HepG2 (cell line): ENCODE results near the gene NSMCE1. TPM values are rescaled to one million over a fixed set of nuclear protein-coding genes. Genes with fewer than 3 reads are reported as not detected.

Experiments
- ATF3 ChIP-seq: sonication (generic); formaldehyde crosslinking; IDR thresholded peaks from 2 replicates; pipeline ENCODE4 v1.4.0; 2020; ENCODE audit warnings: missing genetic modification reagents
- BATF2 ChIP-seq: sonication (generic); formaldehyde crosslinking; IDR thresholded peaks from 2 replicates; pipeline ENCODE4 v1.8.0; 2022; ENCODE audit warnings: mild to moderate bottlenecking, missing genetic modification reagents, moderate library complexity
- DNMT3B ChIP-seq: conservative IDR thresholded peaks from 2 replicates; pipeline ENCODE4 v1.6.1; 2016; ENCODE audit warnings: missing biosample characterization, control low read depth
- EEA1 ChIP-seq: sonication (generic); formaldehyde crosslinking; IDR thresholded peaks from 2 replicates; pipeline ENCODE4 v1.5.1; 2020; ENCODE audit warnings: mild to moderate bottlenecking, missing genetic modification reagents, borderline replicate concordance
- HHEX ChIP-seq: IDR thresholded peaks from 2 replicates; pipeline ENCODE4 v1.6.1; 2016; ENCODE audit warnings: control low read depth
- HINFP ChIP-seq: sonication (generic); formaldehyde crosslinking; IDR thresholded peaks from 2 replicates; pipeline ENCODE4 v1.4.0; 2020; ENCODE audit warnings: low read depth, mild to moderate bottlenecking, missing genetic modification reagents
- HMGXB3 ChIP-seq: sonication (generic); formaldehyde crosslinking; IDR thresholded peaks from 2 replicates; pipeline ENCODE4 v1.4.0; 2020; ENCODE audit warnings: missing genetic modification reagents, borderline replicate concordance
- HNRNPL ChIP-seq: fragments of 200-400 bp; formaldehyde crosslinking; IDR thresholded peaks from 2 replicates; pipeline ENCODE4 v1.6.1; 2017; ENCODE audit warnings: mild to moderate bottlenecking, low read depth, low read length
- RBFOX2 ChIP-seq: fragments of 200-400 bp; formaldehyde crosslinking; IDR thresholded peaks from 2 replicates; pipeline ENCODE4 v1.6.1; 2017; ENCODE audit warnings: low read depth, mild to moderate bottlenecking, low read length
- RFX5 ChIP-seq: IDR thresholded peaks from 2 replicates; pipeline ENCODE4 v1.6.1; 2011; ENCODE audit warnings: low read depth, low read length, improper control_type of control experiment
- SIN3A ChIP-seq: IDR thresholded peaks from 2 replicates; pipeline ENCODE4 v1.6.1; 2011; ENCODE audit warnings: low read depth, mild to moderate bottlenecking, control low read depth, low read length, borderline replicate concordance
- TAF1 ChIP-seq: sonication (generic); formaldehyde crosslinking; IDR thresholded peaks from 2 replicates; pipeline ENCODE4 v1.4.0; 2020; ENCODE audit warnings: missing genetic modification reagents
- U2AF2 ChIP-seq: fragments of 200-400 bp; formaldehyde crosslinking; IDR thresholded peaks from 2 replicates; pipeline ENCODE4 v1.6.1; 2017; ENCODE audit warnings: low read depth, mild to moderate bottlenecking, low read length
- WIZ ChIP-seq: sonication (generic); formaldehyde crosslinking; IDR thresholded peaks from 2 replicates; pipeline ENCODE4 v1.5.1; 2020; ENCODE audit warnings: mild to moderate bottlenecking, missing genetic modification reagents
- ZFY ChIP-seq: sonication (generic); formaldehyde crosslinking; IDR thresholded peaks from 2 replicates; pipeline ENCODE4 v1.4.0; 2020; ENCODE audit warnings: missing genetic modification reagents
- ZNF124 ChIP-seq: sonication (generic); formaldehyde crosslinking; IDR thresholded peaks from 2 replicates; pipeline ENCODE4 v1.4.0; 2020; ENCODE audit warnings: missing genetic modification reagents
- ZNF296 ChIP-seq: sonication (generic); formaldehyde crosslinking; conservative IDR thresholded peaks from 2 replicates; pipeline ENCODE4 v1.5.0; 2020; ENCODE audit warnings: mild to moderate bottlenecking, missing genetic modification reagents
- ZNF337 ChIP-seq: sonication (generic); formaldehyde crosslinking; IDR thresholded peaks from 2 replicates; pipeline ENCODE4 v1.5.1; 2020; ENCODE audit warnings: missing genetic modification reagents, low read depth, mild to moderate bottlenecking, borderline replicate concordance
- ZNF34 ChIP-seq: sonication (generic); formaldehyde crosslinking; IDR thresholded peaks from 2 replicates; pipeline ENCODE4 v1.4.0; 2020; ENCODE audit warnings: mild to moderate bottlenecking, missing genetic modification reagents, borderline replicate concordance
- ZNF510 ChIP-seq: sonication (generic); formaldehyde crosslinking; IDR thresholded peaks from 2 replicates; pipeline ENCODE4 v1.4.0; 2020; ENCODE audit warnings: low read depth, mild to moderate bottlenecking, missing genetic modification reagents
- ZNF597 ChIP-seq: sonication (generic); formaldehyde crosslinking; IDR thresholded peaks from 2 replicates; pipeline ENCODE4 v1.5.0; 2020; ENCODE audit warnings: missing genetic modification reagents
- ZNF703 ChIP-seq: sonication (generic); formaldehyde crosslinking; IDR thresholded peaks from 2 replicates; pipeline ENCODE4 v1.5.1; 2020; ENCODE audit warnings: missing genetic modification reagents, mild to moderate bottlenecking, moderate library complexity, borderline replicate concordance
- ZNF792 ChIP-seq: IDR thresholded peaks from 2 replicates; pipeline ENCODE4 v1.6.1; 2016
- polyA plus RNA-seq, 8 experiments: library from polyadenylated mRNA; depleted of rRNA in 3 of 8; stranded (reverse) in 7 of 8; unstranded in 1 of 8; fragments of >200 nt; fragmentation: Illumina TruSeq in 4 of 8; extraction: Trizol in 4 of 8; gene quantifications; 2 replicates each; pipeline versions ENCODE4 v1.2.1 to v1.2.3, GENCODE V29; 2011 to 2016; ENCODE audit warnings: low read depth in 4 of 8, missing spikeins in 1 of 8, mixed read lengths in 1 of 8; ENCODE audit not compliant: insufficient read depth in 1 of 8
- total RNA-seq, 5 experiments: library from RNA; depleted of rRNA; stranded (reverse); fragments of >200 nt; fragmentation: Illumina TruSeq; extraction: Trizol; gene quantifications; 2 replicates each; pipeline ENCODE4 v1.2.3, GENCODE V29; 2016; ENCODE audit warnings: low read depth in 1 of 5

The NSMCE1 gene
- total and polyA plus RNA-seq, 2 of the 13 experiments (the other 11 are each of a cell fraction or from before 2014, with no cell fraction given): 42.7 to 52.9 TPM

GRCh38 chr16:27313422-27314160 is 45.0 kb upstream of the NSMCE1 start, which contains the start of gene IL4R (continued):
- peak; percentile 67 for TF ChIP-seq HMGXB3 (CRISPR knock-in tag)
- no peak; the same call in 1 of the 2 replicates for TF ChIP-seq ZNF510
- TF ChIP-seq ZNF124 (CRISPR knock-in tag): peak; percentile 96
- no peak for TF ChIP-seq DNMT3B (CRISPR knock-in tag)
- TF ChIP-seq BATF2: no peak
- peak; percentile 88 for TF ChIP-seq RBFOX2
- TF ChIP-seq HINFP: peak; percentile 47; the same call in 1 of the 2 replicates
- peak; percentile 90 for TF ChIP-seq TAF1 (CRISPR knock-in tag)
- TF ChIP-seq ZNF703 (CRISPR knock-in tag): no peak
- TF ChIP-seq ZNF597: no peak
- peak; percentile 53; the same call in 1 of the 2 replicates for TF ChIP-seq ATF3 (CRISPR knock-in tag)
- no peak for TF ChIP-seq ZNF34 (CRISPR knock-in tag)
- no peak for TF ChIP-seq HNRNPL
- TF ChIP-seq RFX5: no peak
- 0 out of 2 replicates have a peak, but pooled peaks have one; percentile 52 for TF ChIP-seq HHEX (CRISPR knock-in tag)
- peak; percentile 86 for TF ChIP-seq ZNF792 (CRISPR knock-in tag)
- no peak for TF ChIP-seq U2AF2
- peak; percentile 93 for TF ChIP-seq ZFY
- TF ChIP-seq WIZ: no peak
- TF ChIP-seq EEA1 (CRISPR knock-in tag): no peak
- TF ChIP-seq ZNF337 (CRISPR knock-in tag): no peak
- TF ChIP-seq ZNF296 (CRISPR knock-in tag): peak; percentile 78; the same call in 1 of the 2 replicates
- TF ChIP-seq SIN3A: peak; percentile 71; the same call in 1 of the 2 replicates
